Osteocyte (in vitro differentiated cells): Measurements from ENCODE around the gene TECTB. TPM values are rescaled to one million over a fixed set of nuclear protein-coding genes. Genes with fewer than 3 reads are reported as not detected.

Experiments used
- DNase-seq: peaks from one replicate; pipeline ENCODE4 v3.0.0; 2021; ENCODE audit warnings: mixed read lengths; ENCODE audit not compliant: unreplicated experiment; ENCODE audit errors: extremely low spot score
- H3K27ac Mint-ChIP-seq: one replicate; pipeline ENCODE4 v1.8.0; 2021; ENCODE audit warnings: mild to moderate bottlenecking, mixed read lengths; ENCODE audit not compliant: unreplicated experiment
- H3K27me3 Mint-ChIP-seq: one replicate; pipeline ENCODE4 v1.8.0; 2021; ENCODE audit warnings: mixed read lengths; ENCODE audit not compliant: unreplicated experiment
- H3K36me3 Mint-ChIP-seq: one replicate; pipeline ENCODE4 v1.8.0; 2021; ENCODE audit warnings: mixed read lengths; ENCODE audit not compliant: unreplicated experiment
- H3K4me1 Mint-ChIP-seq: one replicate; pipeline ENCODE4 v1.8.0; 2021; ENCODE audit warnings: mixed read lengths; ENCODE audit not compliant: unreplicated experiment
- H3K4me3 Mint-ChIP-seq: one replicate; pipeline ENCODE4 v1.8.0; 2021; ENCODE audit warnings: mild to moderate bottlenecking, moderate library complexity, mixed read lengths; ENCODE audit not compliant: unreplicated experiment
- H3K9me3 Mint-ChIP-seq: one replicate; pipeline ENCODE4 v1.8.0; 2021; ENCODE audit warnings: mixed read lengths; ENCODE audit not compliant: unreplicated experiment
- CTCF ChIP-seq: fragments of 200-600 bp; sonication (generic); IDR thresholded peaks from 2 replicates; pipeline ENCODE4 v1.5.0; 2021; ENCODE audit warnings: antibody characterized with exemption, mild to moderate bottlenecking, moderate library complexity
- total RNA-seq: library from RNA; stranded (reverse); gene quantifications from 2 replicates; pipeline ENCODE4 v1.2.1, GENCODE V29; 2021

TECTB gene
- total RNA-seq, 1 donor from 2014 or later = not detected

GRCh38 chr10:112287844-112288243 lies 4.6 kb downstream of the TECTB start:
- H3K36me3 Mint-ChIP-seq = no peaks in the 10 kb centered on the region
- no peaks in the 10 kb centered on the region for H3K9me3 Mint-ChIP-seq
- no peak overlapping the region for H3K4me3 Mint-ChIP-seq
- no peak overlapping the region for H3K27ac Mint-ChIP-seq
- TF ChIP-seq CTCF = no peak
- DNase-seq = no peak
- no peaks in the 10 kb centered on the region for H3K4me1 Mint-ChIP-seq
- H3K27me3 Mint-ChIP-seq = no peaks in the 10 kb centered on the region

GRCh38 chr10:112288486-112288885 lies 5.3 kb downstream of the TECTB start:
- H3K36me3 Mint-ChIP-seq = no peaks in the 10 kb centered on the region
- H3K27ac Mint-ChIP-seq = no peak overlapping the region
- no peaks in the 10 kb centered on the region for H3K27me3 Mint-ChIP-seq
- TF ChIP-seq CTCF = no peak
- no peaks in the 10 kb centered on the region for H3K9me3 Mint-ChIP-seq
- no peaks in the 10 kb centered on the region for H3K4me1 Mint-ChIP-seq
- no peak for DNase-seq
- no peak overlapping the region for H3K4me3 Mint-ChIP-seq

GRCh38 chr10:112289373-112290053 lies 6.3 kb downstream of the TECTB start:
- Mint-ChIP-seq H3K27ac (no peak overlapping the region), H3K4me1 (no peaks in the 10 kb centered on the region), H3K36me3 (no peaks in the 10 kb centered on the region), H3K27me3 (no peaks in the 10 kb centered on the region), H3K4me3 (no peak overlapping the region), H3K9me3 (no peaks in the 10 kb centered on the region)
- TF ChIP-seq CTCF = no peak
- no peak for DNase-seq

- no peaks in the 10 kb centered on the region for H3K36me3 Mint-ChIP-seq
- no peak for DNase-seq
- no peak overlapping the region for H3K4me3 Mint-ChIP-seq
- H3K27me3 Mint-ChIP-seq = no peaks in the 10 kb centered on the region
- no peak for TF ChIP-seq CTCF
- no peak overlapping the region for H3K27ac Mint-ChIP-seq
- H3K4me1 Mint-ChIP-seq = no peaks in the 10 kb centered on the region
- no peaks in the 10 kb centered on the region for H3K9me3 Mint-ChIP-seq
These were observed 6.8 kb downstream of the TECTB start for GRCh38 chr10:112290054-112290373.

- TF ChIP-seq CTCF = no peak
- no peaks in the 10 kb centered on the region for H3K36me3 Mint-ChIP-seq
- peaks cover 15% of the 10 kb centered on the region for H3K4me1 Mint-ChIP-seq
- no peaks in the 10 kb centered on the region for H3K27me3 Mint-ChIP-seq
- no peak overlapping the region for H3K27ac Mint-ChIP-seq
- no peaks in the 10 kb centered on the region for H3K9me3 Mint-ChIP-seq
- no peak overlapping the region for H3K4me3 Mint-ChIP-seq
- no peak for DNase-seq
These were observed 11.0 kb downstream of the TECTB start for GRCh38 chr10:112294169-112294568.
